Left hindlimb (tissue), 1 donor: ENCODE measurements around the gene JMJD1C.
A peak's percentile ranks its signal among the peaks of the same experiment; 100 is the strongest.
"Not testable (repeated sequence)": the region's sequence is repeated elsewhere in the genome, so short reads cannot be mapped to it uniquely, and the experiment has no call there.

ENCODE experiments used
- DNase-seq: peaks from one replicate; pipeline ENCODE4 v3.0.0-alpha.2; 2018

Gene JMJD1C

DNA sequence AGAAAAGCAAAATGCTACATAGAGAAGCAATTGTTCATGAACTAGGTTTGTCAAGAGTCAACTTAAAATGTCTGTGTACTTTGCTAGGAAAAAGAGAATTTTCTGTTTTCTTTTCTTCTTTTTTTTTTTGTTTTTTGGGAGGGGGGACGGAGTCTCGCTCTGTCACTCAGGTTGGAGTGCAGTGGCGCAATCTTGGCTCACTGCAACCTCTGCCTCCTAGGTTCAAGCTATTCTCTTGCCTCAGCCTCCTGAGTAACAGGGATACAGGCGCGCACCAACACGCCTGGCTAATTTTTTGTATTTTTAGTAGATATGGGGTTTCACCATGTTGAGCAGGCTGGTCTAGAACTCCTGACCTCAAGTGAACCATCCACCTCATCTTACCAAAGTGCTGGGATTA is 181.9 kb downstream of the JMJD1C start:
- DNase-seq: not testable (repeated sequence)

- no peak for DNase-seq
These were observed 182.7 kb downstream of the JMJD1C start for GRCh38 chr10:63283093-63283492.

- DNase-seq: no peak
These were observed 183.8 kb downstream of the JMJD1C start for GRCh38 chr10:63281967-63282366.

DNA sequence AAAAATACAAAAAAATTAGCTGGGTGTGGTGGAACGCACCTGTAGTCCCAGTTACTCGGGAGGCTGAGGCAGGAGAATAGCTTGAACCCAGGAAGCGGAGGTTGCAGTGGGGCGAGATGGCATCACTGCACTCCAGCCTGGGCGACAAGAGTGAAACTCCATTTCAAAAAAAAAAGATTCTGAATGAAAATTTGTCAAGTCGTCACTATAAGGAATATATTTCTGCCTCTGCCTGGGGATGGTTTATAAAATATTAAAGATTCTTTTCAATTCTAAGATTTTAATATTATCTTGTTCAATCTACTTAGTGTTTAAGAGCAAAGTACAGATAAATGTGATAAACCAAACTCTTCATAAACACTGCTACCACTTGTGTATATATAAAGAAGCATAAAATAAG is 185.4 kb downstream of the JMJD1C start:
- no peak for DNase-seq

DNA sequence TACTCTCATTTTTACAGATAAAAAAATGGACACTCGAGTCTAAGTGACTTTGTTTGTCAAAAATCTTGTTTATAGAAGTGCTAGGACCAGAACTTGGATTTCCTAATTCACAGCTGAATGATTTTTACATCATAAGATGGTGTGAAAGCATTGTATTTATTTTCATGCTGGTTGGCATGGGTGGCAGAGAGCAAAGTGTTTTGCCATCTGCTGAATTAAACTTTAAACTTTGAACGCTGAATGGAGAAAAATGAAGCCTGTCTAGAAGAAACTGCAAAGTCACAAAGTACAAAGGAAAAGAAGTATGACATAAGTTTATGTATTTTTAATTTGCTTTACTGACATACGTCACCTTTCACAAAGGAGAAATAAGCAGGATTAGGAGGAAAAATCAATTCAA is 190.7 kb downstream of the JMJD1C start:
- no peak for DNase-seq

DNA sequence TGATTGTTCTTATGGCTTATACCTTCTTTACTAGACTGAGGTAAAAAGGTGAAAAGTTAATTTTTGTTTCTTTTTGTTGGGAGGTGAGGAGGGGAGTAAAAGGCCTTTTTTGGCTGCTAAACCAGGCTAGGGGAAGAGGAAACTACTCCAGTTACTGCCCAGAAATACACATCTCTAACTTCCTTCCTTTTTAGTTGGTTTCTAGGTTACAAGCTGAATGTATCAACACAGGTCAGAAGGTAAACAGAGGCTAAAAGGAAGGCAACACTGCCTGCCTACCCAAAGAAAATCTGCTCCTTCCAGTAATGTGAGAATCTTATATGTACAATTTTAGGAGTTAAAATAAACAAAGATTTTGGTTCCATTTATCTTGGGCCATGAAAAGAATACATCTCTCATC is 192.2 kb downstream of the JMJD1C start:
- no peak for DNase-seq

- peak; percentile 92 for DNase-seq
These were observed 196.8 kb downstream of the JMJD1C start for GRCh38 chr10:63268798-63269503.

DNA sequence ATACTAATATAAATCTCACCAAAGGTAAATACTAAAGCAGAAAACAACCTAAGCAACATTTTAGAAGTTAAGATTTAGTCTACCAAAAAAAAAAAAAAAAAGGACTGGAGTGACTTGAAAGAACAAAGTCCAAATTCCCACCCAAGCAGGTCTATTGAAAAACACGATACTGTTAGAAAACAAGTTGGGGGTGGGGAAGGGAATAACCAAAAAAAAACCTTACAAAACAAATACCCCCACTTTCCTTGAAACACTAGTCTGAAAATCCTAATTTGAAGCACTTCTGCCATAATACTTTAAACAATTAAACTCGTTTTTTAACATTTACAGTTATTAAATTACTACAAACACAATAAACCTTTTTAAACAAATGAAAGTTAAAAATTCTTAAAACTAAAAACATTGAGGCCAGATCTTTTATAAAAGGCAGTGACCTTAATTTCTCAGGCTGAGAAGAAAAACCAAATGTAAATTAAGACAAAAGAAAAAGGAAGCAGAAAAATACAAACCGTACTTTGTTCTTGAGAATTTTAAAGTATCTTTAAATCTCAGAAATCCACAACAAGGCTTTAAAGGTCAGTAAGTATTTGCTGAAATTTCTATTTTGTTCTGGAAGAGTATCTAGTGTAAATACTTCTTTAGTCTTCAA is 197.5 kb downstream of the JMJD1C start:
- DNase-seq: no peak

GRCh38 chr10:63267414-63268148 is 198.2 kb downstream of the JMJD1C start:
- peak; percentile 74 for DNase-seq

GRCh38 chr10:63266391-63267316 is 199.1 kb downstream of the JMJD1C start:
- DNase-seq: no peak

DNA sequence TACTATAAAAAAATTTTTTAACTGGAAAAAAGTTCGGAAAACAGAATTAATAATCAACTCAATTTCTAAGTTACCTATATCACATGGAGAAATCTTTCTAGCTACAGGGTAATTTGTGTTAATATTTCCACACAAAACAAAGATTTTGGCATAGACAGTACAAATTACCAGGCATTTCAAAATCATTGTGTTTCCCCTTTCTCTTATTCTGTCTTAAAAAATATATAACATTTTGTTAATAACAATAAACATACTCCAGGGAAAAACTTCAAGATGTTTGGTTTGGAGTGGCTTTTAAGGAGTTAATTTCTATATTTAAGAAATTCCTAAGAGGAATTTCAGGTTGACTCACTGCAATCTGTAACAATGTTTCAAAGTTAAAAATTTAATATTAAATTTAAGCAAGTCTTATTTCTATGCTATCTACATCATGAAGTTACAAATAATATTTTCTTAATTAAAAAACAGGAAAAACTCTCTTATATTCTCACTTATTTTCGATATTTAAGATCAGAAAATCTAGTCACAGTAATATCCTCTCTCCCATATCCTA is 200.0 kb downstream of the JMJD1C start:
- DNase-seq: no peak

GRCh38 chr10:63265222-63265617 is 200.6 kb downstream of the JMJD1C start:
- peak; percentile 75 for DNase-seq

DNA sequence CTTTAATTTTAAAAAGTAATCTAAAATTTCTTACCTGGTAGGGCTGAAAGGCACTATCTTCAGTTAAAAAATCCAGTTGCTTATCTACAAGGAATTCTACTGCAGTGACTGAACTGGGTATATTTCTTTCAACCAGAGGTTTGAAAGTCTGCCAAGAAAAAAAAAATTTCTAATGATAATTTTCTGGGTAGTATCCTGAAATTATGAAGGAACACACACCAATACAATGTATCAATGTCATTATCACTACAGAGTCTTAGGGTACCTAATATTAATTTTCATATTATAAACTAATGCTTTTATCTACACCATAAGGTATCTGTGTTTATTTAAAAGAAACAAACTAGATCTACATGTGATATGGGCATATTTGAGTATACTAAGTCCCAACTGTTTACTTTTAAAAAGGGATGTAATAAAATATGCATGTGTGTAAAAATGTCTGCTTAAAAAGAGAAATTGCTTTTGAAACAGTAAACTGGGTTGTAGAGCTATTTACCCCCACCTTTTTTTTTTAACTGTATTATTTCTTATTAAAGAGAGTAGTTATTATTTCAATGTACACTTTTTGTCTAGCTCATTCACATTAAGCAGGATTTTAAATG is 201.1 kb downstream of the JMJD1C start:
- DNase-seq: no peak

DNA sequence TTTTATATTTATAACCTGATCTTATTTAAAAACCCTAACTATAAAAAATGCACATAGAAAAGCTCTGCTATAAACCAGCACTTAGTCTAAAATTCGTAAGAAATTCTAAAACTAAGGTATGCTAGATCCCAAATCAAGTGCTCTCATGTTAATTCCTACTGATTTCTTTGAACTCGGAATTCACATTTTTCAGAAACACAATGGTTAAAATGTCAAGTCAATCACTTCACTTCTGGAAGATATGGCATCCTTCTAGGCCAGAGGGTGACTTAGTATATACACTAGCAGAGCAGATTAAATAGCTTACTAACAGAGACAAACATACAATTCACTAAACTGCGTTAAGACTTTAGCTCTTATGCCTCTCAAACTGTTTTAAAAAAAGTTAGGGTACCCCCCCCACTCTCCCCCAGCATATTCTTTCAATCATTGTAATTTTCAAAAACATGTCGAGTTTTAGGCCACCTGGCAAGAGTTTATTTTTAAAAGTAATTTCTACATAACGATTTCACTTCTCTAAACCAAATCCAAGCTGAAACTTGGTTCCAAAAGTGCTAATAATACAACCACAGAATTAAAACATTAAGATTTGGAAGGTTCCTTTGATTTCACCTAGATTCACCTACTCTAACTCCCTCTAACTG is 203.2 kb downstream of the JMJD1C start:
- DNase-seq: no peak

GRCh38 chr10:63261496-63261895 is 204.3 kb downstream of the JMJD1C start:
- DNase-seq: no peak

GRCh38 chr10:63260860-63261251 is 204.9 kb downstream of the JMJD1C start:
- DNase-seq: no peak

GRCh38 chr10:63260103-63260859 is 205.5 kb downstream of the JMJD1C start:
- DNase-seq: no peak

DNA sequence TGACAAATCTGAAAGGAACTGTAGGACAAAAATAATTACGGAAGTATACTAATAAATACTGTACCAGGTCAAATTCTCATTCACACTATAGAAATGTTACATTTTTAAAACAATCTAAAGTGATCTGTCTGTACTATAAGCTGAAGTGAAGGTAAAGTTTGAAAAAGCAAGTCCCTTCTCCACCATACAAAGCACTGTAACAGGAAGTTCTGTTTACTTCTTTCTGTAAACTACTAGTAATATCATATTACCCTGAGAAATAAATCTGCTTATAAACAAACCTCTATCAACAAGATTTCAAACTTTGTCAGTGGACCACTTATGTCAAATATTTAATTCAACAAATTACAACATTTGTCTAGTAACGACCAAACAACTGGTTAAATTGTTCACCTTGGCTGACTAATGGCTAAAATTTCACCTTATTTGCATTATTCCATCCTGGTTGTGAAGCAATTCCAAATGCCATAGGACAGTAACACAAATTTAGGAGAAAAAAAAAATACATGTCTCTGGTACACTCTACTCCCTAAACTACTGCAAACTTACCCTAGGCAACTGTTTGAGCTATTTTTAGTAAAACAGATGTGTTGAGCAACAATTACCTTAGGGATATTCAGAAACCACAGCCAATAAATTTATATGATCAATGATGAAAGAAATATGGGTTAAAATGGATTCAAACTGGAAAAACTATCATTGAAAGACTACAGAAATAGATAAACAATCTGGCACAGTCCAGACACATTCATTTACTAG is 206.7 kb downstream of the JMJD1C start:
- DNase-seq: no peak

DNA sequence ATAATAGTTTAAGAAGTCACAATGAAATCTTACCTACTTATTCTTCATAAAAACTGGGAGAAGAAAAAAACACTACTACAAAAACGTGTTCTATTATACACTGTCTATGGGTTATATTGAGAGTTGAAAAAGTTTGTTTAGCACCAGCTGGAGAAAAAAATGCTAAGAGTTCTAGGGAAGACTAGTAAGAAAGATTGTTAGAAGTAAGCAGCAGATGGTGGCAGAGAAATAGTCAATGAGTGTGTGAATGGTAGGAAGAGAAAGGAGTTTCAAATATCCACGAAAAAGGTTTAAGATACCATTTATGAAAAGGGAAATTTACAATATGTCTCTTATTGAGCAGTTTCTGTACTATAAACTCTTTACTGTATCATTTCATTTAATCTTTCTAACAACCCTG is 208.0 kb downstream of the JMJD1C start:
- no peak for DNase-seq
